ENCODE measurements around the gene RAB3GAP2.

GRCh38 chr1:220137019-220137786 lies 135.1 kb downstream of the RAB3GAP2 start:
- TF ChIP-seq CTCF (conservative IDR thresholded peaks at IDR 0.05; ENCODE audit: low read length): no peak
- no peak for TF ChIP-seq EZH2phosphoT487 (IDR thresholded peaks at IDR 0.05; ENCODE audit: borderline replicate concordance)
